Fibroblast of the aortic adventitia (primary cell): Measurements from ENCODE around the gene MAPK8IP3. TPM values are rescaled to one million over a fixed set of nuclear protein-coding genes. Genes with fewer than 3 reads are reported as not detected.
A peak's percentile ranks its signal among the peaks of the same experiment; 100 is the strongest.

ENCODE experiments used
- DNase-seq: peaks from one replicate; pipeline ENCODE4 v3.0.0-alpha.2; 2010; ENCODE audit warnings: low read depth
- H3K4me3 ChIP-seq: 2 replicates; pipeline ENCODE4 v1.5.1; 2011; ENCODE audit warnings: low read depth, mild to moderate bottlenecking, control low read depth, low read length, moderate library complexity
- CTCF ChIP-seq: IDR thresholded peaks from 2 replicates; pipeline ENCODE4 v1.5.1; 2011; ENCODE audit warnings: mild to moderate bottlenecking, low read length, control low read depth, inconsistent platforms; ENCODE audit not compliant: insufficient read depth
- total RNA-seq: library from RNA; depleted of rRNA; stranded (reverse); fragments of >200 nt; gene quantifications from 2 replicates; pipeline ENCODE4 v1.2.3, GENCODE V29; 2012; ENCODE audit warnings: low replicate concordance

The MAPK8IP3 gene
- total RNA-seq, 1 donor, result 27.3 TPM

- TF ChIP-seq CTCF, result no peak
- no peak for DNase-seq
- no peak overlapping the region for H3K4me3 ChIP-seq
Measured at GRCh38 chr16:1762879-1763520, 57.0 kb downstream of the MAPK8IP3 start.

- no peak overlapping the region for H3K4me3 ChIP-seq
- no peak for DNase-seq
- TF ChIP-seq CTCF, result peak; percentile 20
Measured at GRCh38 chr16:1763521-1764511, 57.8 kb downstream of the MAPK8IP3 start.

GRCh38 chr16:1764971-1765370, 59.0 kb downstream of the MAPK8IP3 start:
- no peak for DNase-seq
- no peak for TF ChIP-seq CTCF
- H3K4me3 ChIP-seq, result no peak overlapping the region

GRCh38 chr16:1765826-1766225, 59.8 kb downstream of the MAPK8IP3 start:
- no peak for TF ChIP-seq CTCF
- no peak overlapping the region for H3K4me3 ChIP-seq
- DNase-seq, result no peak

- no peak for DNase-seq
- H3K4me3 ChIP-seq, result no peak overlapping the region
- TF ChIP-seq CTCF, result no peak
Measured at GRCh38 chr16:1766231-1766630, 60.2 kb downstream of the MAPK8IP3 start.

GRCh38 chr16:1766701-1767100, 60.7 kb downstream of the MAPK8IP3 start:
- no peak overlapping the region for H3K4me3 ChIP-seq
- TF ChIP-seq CTCF, result no peak
- no peak for DNase-seq
